CD14-positive monocyte (primary cell): Measurements from ENCODE around the gene WDR72. TPM values are rescaled to one million over a fixed set of nuclear protein-coding genes. Genes with fewer than 3 reads are reported as not detected.

Source experiments
- DNase-seq, 3 donors: peaks; one replicate each; pipeline ENCODE4 v3.0.0-alpha.2; 2011 to 2022
- H2AFZ ChIP-seq: 2 replicates; pipeline ENCODE4 v1.6.0; 2012; ENCODE audit warnings: mild to moderate bottlenecking, low read depth, low read length, inconsistent platforms; ENCODE audit not compliant: insufficient read depth, poor library complexity, severe bottlenecking
- H3K27ac ChIP-seq, 2 donors: 1 replicate in 1 of 2; 2 replicates in 1 of 2; pipeline ENCODE4 v1.5.1; 2012 to 2013; ENCODE audit warnings: low read length in 2 of 2, control low read depth in 1 of 2, inconsistent platforms in 1 of 2, low read depth in 1 of 2, mild to moderate bottlenecking in 1 of 2
- H3K27me3 ChIP-seq, 2 donors: one replicate each; pipeline versions ENCODE4 v1.6.0 to v1.6.1; 2011 to 2013; ENCODE audit warnings: low read length in 2 of 2; ENCODE audit not compliant: control insufficient read depth in 2 of 2, insufficient read depth in 2 of 2
- H3K36me3 ChIP-seq, 2 donors: replicated peaks in 1 of 2; 1 replicate in 1 of 2; 2 replicates in 1 of 2; pipeline versions ENCODE4 v1.5.1 to v1.6.1; 2012 to 2013; ENCODE audit warnings: low read length in 2 of 2, control low read depth in 1 of 2, inconsistent platforms in 1 of 2, mild to moderate bottlenecking in 1 of 2; ENCODE audit not compliant: insufficient read depth in 2 of 2, control insufficient read depth in 1 of 2
- H3K4me1 ChIP-seq, 2 donors: 1 replicate in 1 of 2; 2 replicates in 1 of 2; pipeline versions ENCODE4 v1.5.1 to v1.6.1; 2012 to 2013; ENCODE audit warnings: low read length in 2 of 2, control low read depth in 1 of 2, inconsistent platforms in 1 of 2, mild to moderate bottlenecking in 1 of 2, moderate library complexity in 1 of 2; ENCODE audit not compliant: insufficient read depth in 2 of 2, control insufficient read depth in 1 of 2
- H3K4me2 ChIP-seq: replicated peaks from 2 replicates; pipeline ENCODE3; 2012; ENCODE audit warnings: low read length, moderate library complexity, mild to moderate bottlenecking; ENCODE audit not compliant: poor library complexity, severe bottlenecking; ENCODE audit errors: extremely low read depth
- H3K4me3 ChIP-seq, 3 experiments: fragments of 200-600 bp in 1 of 3; sonication (generic) in 1 of 3; replicated peaks in 1 of 3; 1 replicate in 2 of 3; 2 replicates in 1 of 3; pipeline ENCODE4 v1.5.1; 2011 to 2013; ENCODE audit warnings: low read length in 3 of 3, mild to moderate bottlenecking in 3 of 3, control low read depth in 2 of 3, low read depth in 2 of 3, inconsistent platforms in 1 of 3, moderate library complexity in 1 of 3
- H3K79me2 ChIP-seq: 2 replicates; pipeline ENCODE4 v1.6.0; 2012; ENCODE audit warnings: mild to moderate bottlenecking, control low read depth, inconsistent platforms, low read length, moderate library complexity; ENCODE audit not compliant: insufficient read depth
- H3K9ac ChIP-seq: 2 replicates; pipeline ENCODE4 v1.6.0; 2017; ENCODE audit warnings: low read length, mild to moderate bottlenecking; ENCODE audit not compliant: insufficient read depth, poor library complexity, severe bottlenecking
- H3K9me3 ChIP-seq, 2 donors: replicated peaks in 1 of 2; 1 replicate in 1 of 2; 2 replicates in 1 of 2; pipeline versions ENCODE4 v1.5.1 to v1.6.1; 2012 to 2013; ENCODE audit warnings: low read length in 2 of 2, control low read depth in 1 of 2; ENCODE audit not compliant: control insufficient read depth in 1 of 2, insufficient read depth in 1 of 2
- H4K20me1 ChIP-seq: 2 replicates; pipeline ENCODE4 v1.6.0; 2012; ENCODE audit warnings: mild to moderate bottlenecking, low read length, control low read depth, moderate library complexity; ENCODE audit not compliant: insufficient read depth
- H3K27ac Mint-ChIP-seq, 7 donors: one replicate each; pipeline ENCODE4 v1.8.0; 2020; ENCODE audit warnings: mild to moderate bottlenecking in 7 of 7, mixed read lengths in 7 of 7, moderate library complexity in 6 of 7, inconsistent platforms in 2 of 7
- H3K27me3 Mint-ChIP-seq, 3 donors: one replicate each; pipeline ENCODE4 v1.8.0; 2021 to 2022; ENCODE audit warnings: low read depth in 3 of 3, mild to moderate bottlenecking in 3 of 3, mixed read lengths in 3 of 3, moderate library complexity in 3 of 3, inconsistent platforms in 1 of 3
- H3K36me3 Mint-ChIP-seq, 2 donors: one replicate each; pipeline ENCODE4 v1.8.0; 2020; ENCODE audit warnings: mixed read lengths in 2 of 2, inconsistent platforms in 1 of 2, mild to moderate bottlenecking in 1 of 2
- H3K4me1 Mint-ChIP-seq: one replicate; pipeline ENCODE4 v1.8.0; 2020; ENCODE audit warnings: mild to moderate bottlenecking, mixed read lengths
- H3K4me3 Mint-ChIP-seq, 2 donors: one replicate each; pipeline ENCODE4 v1.8.0; 2020; ENCODE audit warnings: mild to moderate bottlenecking in 2 of 2, mixed read lengths in 2 of 2, moderate library complexity in 1 of 2
- H3K9me3 Mint-ChIP-seq, 7 donors: one replicate each; pipeline ENCODE4 v1.8.0; 2020 to 2022; ENCODE audit warnings: mixed read lengths in 7 of 7, mild to moderate bottlenecking in 6 of 7, moderate library complexity in 6 of 7, inconsistent platforms in 2 of 7
- CTCF ChIP-seq: fragments of 200-600 bp; IDR thresholded peaks from one replicate; pipeline ENCODE4 v1.8.0; 2022; ENCODE audit warnings: antibody characterized with exemption, mild to moderate bottlenecking
- WGBS: methylation state at CpG from one replicate; pipeline ENCODE4 v1.1.5; 2013; ENCODE audit warnings: missing lambda C conversion rate; ENCODE audit not compliant: insufficient coverage; 5-methylcytosine and 5-hydroxymethylcytosine counted together
- intact Hi-C, 2 donors: fragments of 100-400 bp; cut with micrococcal nuclease; formaldehyde crosslinking; loops; one replicate each; pipeline versions ENCODE4 v1.15.0 to v1.15.1; 2023
- polyA plus RNA-seq, 3 donors: library from polyadenylated mRNA; depleted of rRNA in 1 of 3; unstranded in 2 of 3; stranded (reverse) in 1 of 3; fragments of 300-500 nt in 2 of 3; fragments of >200 nt in 1 of 3; fragmentation: Illumina TruSeq in 2 of 3; gene quantifications; 1 replicate in 2 of 3; 2 replicates in 1 of 3; pipeline ENCODE4 v1.2.3, GENCODE V29; 2012 to 2021

Gene WDR72
- polyA plus RNA-seq, 3 donors = not detected

- intact Hi-C loops = no loop called here
- no peak overlapping the region for H2AFZ ChIP-seq
- no peaks in the 10 kb centered on the region for H3K4me1 ChIP-seq
- H3K4me3 ChIP-seq = no peak overlapping the region
- Mint-ChIP-seq H3K27ac (no peak overlapping the region), H3K4me3 (no peak overlapping the region), H3K27me3 (no peaks in the 10 kb centered on the region), H3K4me1 (no peaks in the 10 kb centered on the region), H3K9me3 (no peaks in the 10 kb centered on the region), H3K36me3 (no peaks in the 10 kb centered on the region)
- no peak overlapping the region for H3K27ac ChIP-seq
- H3K9me3 ChIP-seq = no peaks in the 10 kb centered on the region
- no peak overlapping the region for H3K4me2 ChIP-seq
- no peaks in the 10 kb centered on the region for H3K36me3 ChIP-seq
- H3K79me2 ChIP-seq = no peaks in the 10 kb centered on the region
- WGBS = 81% methylated on average over 3 of the region's 6 CpGs
- no peak overlapping the region for H3K9ac ChIP-seq
- DNase-seq = no peak
- no peaks in the 10 kb centered on the region for H4K20me1 ChIP-seq
- no peaks in the 10 kb centered on the region for H3K27me3 ChIP-seq
- TF ChIP-seq CTCF = no peak
These were observed 114.8 kb downstream of the WDR72 start for GRCh38 chr15:53644660-53645059.

- H3K9me3 Mint-ChIP-seq = peaks cover 7 to 18% (median 10%) of the 10 kb centered on the region in 7 donors
- no peaks in the 10 kb centered on the region for H4K20me1 ChIP-seq
- no peaks in the 10 kb centered on the region for H3K79me2 ChIP-seq
- H3K4me1 Mint-ChIP-seq = no peaks in the 10 kb centered on the region
- H3K27me3 Mint-ChIP-seq = peaks cover 0 to 2% (median 0%) of the 10 kb centered on the region in 3 donors
- intact Hi-C loops = no loop called here
- H3K9me3 ChIP-seq = peaks cover 8 to 12% of the 10 kb centered on the region in 2 donors
- no peak overlapping the region for H3K4me3 Mint-ChIP-seq
- H3K4me3 ChIP-seq = no peak overlapping the region
- no peak for TF ChIP-seq CTCF
- no peaks in the 10 kb centered on the region for H3K4me1 ChIP-seq
- no peaks in the 10 kb centered on the region for H3K27me3 ChIP-seq
- H3K36me3 Mint-ChIP-seq = no peaks in the 10 kb centered on the region
- H3K36me3 ChIP-seq = no peaks in the 10 kb centered on the region
- no peak overlapping the region for H3K4me2 ChIP-seq
- no peak for DNase-seq
- 100% methylated on average over 1 of the region's 2 CpGs for WGBS
- no peak overlapping the region for H3K9ac ChIP-seq
- no peak overlapping the region for H2AFZ ChIP-seq
- no peak overlapping the region for H3K27ac Mint-ChIP-seq
- no peak overlapping the region for H3K27ac ChIP-seq
These were observed 124.9 kb downstream of the WDR72 start for GRCh38 chr15:53634517-53635106.
